Hindlimb muscle (tissue), 1 donor: ENCODE results near the gene GCLC. TPM values are rescaled to one million over a fixed set of nuclear protein-coding genes. Genes with fewer than 3 reads are reported as not detected.
A peak's percentile ranks its signal among the peaks of the same experiment; 100 is the strongest.
"Not testable (repeated sequence)": the region's sequence is repeated elsewhere in the genome, so short reads cannot be mapped to it uniquely, and the experiment has no call there.

Experiments used
- DNase-seq: peaks from one replicate; pipeline ENCODE4 v3.0.0-alpha.2; 2013
- polyA plus RNA-seq: library from polyadenylated mRNA; unstranded; fragments of 120-200 nt; gene quantifications from one replicate; pipeline ENCODE4 v1.2.1, GENCODE V29; 2013; ENCODE audit not compliant: insufficient read length

The GCLC gene
- polyA plus RNA-seq, 1 donor: 9.4 TPM

GRCh38 chr6:53487080-53487479, 57.8 kb downstream of the GCLC start:
- no peak for DNase-seq

DNA sequence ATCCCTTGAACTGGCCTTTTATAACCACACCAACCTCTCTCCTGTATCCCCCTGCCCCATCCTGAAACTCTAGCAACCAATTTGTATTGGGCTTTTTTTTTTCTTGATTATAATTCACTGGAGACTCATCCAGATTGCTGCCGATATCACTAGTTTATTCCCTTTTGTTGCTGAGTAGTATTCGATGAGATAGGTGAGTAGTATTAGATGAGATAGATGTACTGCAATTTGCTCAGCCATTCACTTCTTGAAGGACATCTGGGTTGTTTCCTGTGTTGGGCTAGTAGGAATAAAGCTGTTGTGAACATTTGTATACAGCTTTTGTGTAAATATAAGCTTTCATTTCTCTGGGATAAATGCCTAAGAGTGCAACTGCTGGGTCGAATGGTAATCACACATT, 58.2 kb downstream of the GCLC start:
- DNase-seq: no peak

- DNase-seq: peak; percentile 61
Measured at GRCh38 chr6:53484476-53485280, 60.2 kb downstream of the GCLC start.

- no peak for DNase-seq
Measured at GRCh38 chr6:53483423-53484353, 61.2 kb downstream of the GCLC start.

GRCh38 chr6:53481323-53481722, 63.6 kb downstream of the GCLC start:
- no peak for DNase-seq

DNA sequence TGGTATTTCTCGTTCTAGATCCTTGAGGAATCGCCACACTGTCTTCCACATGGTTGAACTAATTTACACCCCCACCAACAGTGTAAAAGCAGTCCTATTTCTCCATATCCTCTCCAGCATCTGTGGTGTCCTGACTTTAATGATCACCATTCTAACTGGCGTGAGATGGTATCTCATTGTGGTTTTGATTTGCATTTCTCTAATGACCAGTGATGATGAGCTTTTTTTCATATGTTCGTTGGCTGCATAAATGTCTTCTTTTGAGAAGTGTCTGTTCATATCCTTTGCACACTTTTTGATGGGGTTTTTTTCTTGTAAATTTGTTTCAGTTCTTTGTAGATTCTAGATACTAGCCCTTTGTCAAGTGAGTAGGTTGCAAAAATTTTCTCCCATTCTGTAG, 64.1 kb downstream of the GCLC start:
- not testable (repeated sequence) for DNase-seq

- DNase-seq: no peak
Measured at GRCh38 chr6:53479871-53480270, 65.0 kb downstream of the GCLC start.

- DNase-seq: no peak
Measured at GRCh38 chr6:53476964-53477363, 67.9 kb downstream of the GCLC start.

DNA sequence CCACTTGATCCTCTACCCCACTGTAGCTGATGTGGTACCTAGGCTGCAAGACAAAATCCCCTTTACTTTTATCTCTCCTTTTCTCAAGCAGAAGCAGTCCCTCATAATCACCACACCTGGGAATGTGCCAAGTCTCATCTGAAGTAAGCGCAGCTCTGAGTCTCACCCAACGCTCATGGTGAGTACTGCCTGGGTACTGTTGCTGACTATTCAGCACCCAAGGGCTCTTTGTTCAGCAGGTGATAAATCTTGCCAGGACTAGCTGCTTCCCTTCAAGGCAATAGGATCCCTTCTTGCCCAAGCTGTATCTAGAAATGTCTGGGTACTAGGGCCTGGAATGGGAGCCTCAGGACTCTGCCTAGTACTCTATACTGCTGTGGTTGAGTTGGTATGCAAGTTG, 70.9 kb downstream of the GCLC start:
- DNase-seq: no peak

GRCh38 chr6:53469163-53469562, 75.7 kb downstream of the GCLC start:
- DNase-seq: no peak

GRCh38 chr6:53466257-53466656, 78.6 kb downstream of the GCLC start:
- no peak for DNase-seq

DNA sequence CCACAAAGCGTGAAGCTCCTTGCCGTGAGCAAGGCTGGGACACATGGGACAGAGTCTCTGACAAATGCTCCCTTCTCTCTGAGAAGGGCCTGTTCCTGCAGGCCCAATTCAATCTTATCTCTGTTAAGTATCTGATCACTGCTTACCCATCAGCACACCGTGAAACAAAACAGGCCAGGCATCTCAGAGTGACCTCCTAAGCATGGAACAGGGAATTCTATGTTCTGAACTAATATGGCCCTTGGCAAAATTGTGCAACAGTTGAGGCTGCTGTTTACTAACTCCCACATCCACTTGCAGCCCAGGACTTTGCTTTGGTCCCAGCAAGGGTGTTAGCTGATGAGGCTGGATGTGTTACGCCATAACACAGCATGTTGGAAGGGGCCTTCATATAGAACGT, 79.2 kb downstream of the GCLC start:
- no peak for DNase-seq

DNA sequence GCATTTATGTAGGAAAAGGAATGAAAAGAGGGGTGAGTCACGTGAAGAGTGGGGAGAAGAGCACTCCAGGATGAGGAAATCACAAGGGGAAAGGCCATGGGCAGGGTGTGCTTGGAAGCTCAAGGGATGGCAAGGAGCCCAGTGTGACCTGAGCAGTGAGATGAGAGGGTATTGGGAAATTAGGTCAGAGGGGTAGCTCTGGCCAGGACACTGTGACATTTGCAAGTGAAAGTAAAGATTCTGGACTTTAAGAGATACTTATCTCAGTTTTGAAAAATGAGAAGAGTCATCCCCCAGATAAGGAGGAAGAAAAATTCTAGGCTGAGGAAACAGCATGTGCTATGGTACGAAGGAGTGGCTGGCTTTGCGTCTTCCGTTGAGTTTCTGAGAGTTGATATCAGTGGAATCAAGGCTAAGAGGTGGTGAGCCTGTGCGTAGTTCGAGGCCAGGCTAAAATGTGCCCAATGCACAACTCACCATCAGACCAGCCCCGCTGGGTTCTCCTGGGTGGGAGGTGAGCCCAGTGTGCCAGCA, 79.9 kb downstream of the GCLC start:
- DNase-seq: no peak

DNA sequence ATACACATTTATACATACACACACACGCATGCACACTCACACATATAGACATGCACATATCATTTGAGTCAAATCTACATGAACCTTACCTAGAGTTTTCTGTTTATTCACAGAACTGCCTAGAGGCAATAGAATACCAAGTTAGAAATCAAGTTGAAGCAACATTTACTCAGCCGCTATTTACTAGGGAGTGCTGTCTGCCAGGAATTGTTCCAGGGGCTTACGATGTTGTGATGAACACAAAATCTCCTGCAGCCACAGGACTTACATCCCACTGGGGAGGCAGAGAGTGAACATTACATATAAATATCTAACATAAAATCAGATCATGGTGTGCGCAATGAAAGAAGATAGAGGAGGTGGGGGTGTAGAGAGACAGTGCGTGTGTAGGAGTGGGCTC, 80.4 kb downstream of the GCLC start:
- no peak for DNase-seq

GRCh38 chr6:53461696-53462095, 83.2 kb downstream of the GCLC start:
- DNase-seq: no peak

- no peak for DNase-seq
Measured at GRCh38 chr6:53461041-53461656, 83.8 kb downstream of the GCLC start.

DNA sequence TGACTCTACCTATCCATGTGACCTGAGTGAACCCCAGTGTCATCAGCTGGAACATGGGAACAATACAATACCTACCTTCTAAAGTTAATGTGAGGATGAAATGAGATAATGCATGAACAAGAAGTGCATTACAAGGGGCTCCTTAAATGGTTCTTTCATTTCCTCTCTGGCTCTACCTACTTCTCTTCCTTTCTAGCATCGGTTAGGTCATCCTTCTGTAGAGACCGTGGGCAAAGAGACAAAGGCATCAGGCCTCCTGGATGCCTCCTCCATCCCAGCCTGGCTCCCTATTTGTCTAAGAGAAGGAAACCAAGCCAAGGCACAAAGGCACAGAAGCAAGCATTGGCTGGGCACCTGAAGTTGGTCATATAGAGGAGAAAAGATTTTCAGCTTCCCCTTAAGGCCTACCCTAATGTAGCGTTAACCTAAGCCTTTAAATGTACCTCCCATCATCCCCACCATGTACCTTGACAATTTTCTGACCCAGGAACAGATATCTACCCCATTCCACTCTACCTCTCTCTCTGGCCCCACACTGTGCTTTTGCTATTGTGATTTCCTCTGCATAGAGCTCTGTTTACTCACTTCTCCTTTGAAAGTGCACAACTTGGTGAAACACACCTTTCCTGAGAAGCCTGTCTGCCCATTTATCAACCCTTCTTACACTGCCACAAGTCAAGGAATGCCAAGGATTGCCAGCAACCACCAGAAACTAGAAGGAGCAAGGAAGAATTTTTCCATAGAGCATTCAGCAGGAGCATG, 86.6 kb downstream of the GCLC start:
- DNase-seq: no peak

GRCh38 chr6:53456809-53457208, 88.1 kb downstream of the GCLC start:
- DNase-seq: no peak

DNA sequence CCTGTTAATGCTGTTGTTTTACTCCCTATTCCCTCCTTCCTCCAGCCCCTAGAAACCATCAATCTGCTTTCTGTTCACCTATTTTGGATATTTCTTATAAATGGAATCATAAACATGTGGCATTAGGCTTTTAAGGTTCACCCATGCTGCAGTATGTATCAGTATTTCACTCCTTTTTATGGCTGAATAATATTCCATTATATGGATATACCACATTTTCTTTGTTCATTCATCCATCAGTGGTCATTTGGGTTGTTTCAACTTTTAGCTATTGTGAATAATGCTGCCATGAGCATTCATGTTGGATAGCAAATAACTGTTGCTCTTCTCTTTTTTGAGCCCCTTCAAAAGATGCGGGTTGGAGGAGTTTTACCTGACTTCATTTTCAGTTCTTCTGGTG, 89.2 kb downstream of the GCLC start:
- DNase-seq: no peak

DNA sequence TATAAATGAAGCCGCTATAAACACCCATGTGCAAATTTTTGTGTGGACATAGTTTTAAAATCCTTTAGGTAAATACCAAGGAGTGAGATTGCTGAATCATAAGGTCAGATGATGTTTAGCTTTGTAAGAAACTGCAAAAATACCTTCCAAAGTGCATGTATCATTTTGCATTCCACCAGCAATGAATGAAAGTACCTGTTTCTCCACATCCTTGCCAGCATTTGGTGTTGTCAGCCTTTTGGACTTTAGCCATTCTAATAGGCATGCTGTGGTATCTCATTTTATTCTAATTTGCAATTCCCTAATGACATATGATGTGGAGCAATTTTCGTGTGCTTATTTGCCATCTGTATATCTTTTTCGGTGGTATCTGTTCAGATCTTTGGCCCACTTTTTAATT, 93.7 kb downstream of the GCLC start:
- no peak for DNase-seq

DNA sequence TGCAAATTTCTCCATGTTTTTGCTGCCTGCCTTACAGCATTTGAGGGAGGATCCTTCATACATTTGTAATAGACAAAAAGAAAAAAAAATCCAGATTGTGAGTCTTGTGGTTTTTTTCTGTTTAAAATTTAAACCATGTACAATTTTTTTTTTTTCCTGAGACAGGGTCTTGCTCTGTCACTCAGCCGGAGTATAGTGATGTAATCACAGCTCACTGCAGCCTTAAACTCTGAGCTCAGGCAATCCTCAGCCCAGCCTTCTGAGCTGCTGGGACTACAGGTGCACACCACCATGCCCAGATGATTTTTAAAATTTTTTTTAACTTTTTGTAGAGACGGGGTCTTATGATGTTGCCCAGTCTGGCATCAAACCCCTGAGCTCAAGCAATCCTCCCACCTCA, 97.0 kb downstream of the GCLC start:
- no peak for DNase-seq
